GM13976 (cell line): ENCODE measurements around the gene DNA2.

Experiments used
- DNase-seq: peaks from one replicate; pipeline ENCODE4 v3.0.0; 2012; ENCODE audit warnings: low spot score
- in situ Hi-C: fragments of 300-500 bp; cut with MboI; formaldehyde crosslinking; loops from one replicate; pipeline ENCODE4 v1.12.0; 2022; ENCODE audit warnings: low sequenced_read_pairs, mixed read lengths, inconsistent platforms; ENCODE audit not compliant: unreplicated experiment
- TF ChIP-seq, protein P1 (sequence below): IDR thresholded peaks from 2 replicates; pipeline ENCODE4 v1.5.1; 2012; ENCODE audit warnings: borderline replicate concordance, mild to moderate bottlenecking; ENCODE audit not compliant: insufficient read depth; ENCODE audit errors: extremely low read depth, missing control alignments, control extremely low read depth

The DNA2 gene

DNA sequence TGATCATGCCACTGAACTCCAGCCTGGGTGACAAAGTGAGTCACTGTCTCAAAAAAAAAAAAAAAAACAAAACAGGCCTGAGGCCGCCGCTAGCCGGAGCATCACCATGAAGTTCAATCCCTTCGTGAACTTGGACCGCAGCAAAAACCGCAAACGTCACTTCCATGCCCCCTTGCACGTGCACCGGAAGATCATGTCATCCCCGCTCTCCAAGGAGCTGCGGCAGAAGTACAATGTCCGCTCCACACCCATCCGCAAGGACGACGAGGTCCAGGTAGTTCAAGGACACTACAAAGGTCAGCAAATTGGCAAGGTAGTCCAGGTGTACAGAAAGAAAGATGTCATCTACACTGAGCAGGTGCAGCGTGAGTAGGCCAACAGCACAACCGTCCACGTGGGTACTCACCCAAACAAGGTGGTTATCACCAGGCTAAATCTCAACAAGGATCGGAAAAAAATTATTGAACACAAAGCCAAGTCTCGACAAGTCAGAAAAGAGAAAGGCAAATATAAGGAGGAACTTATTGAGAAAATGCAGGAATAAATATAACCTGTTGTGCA, 47.2 kb downstream of the DNA2 start:
- in situ Hi-C loops = no loop called here
- DNase-seq = no peak
- TF ChIP-seq, protein P1, sequence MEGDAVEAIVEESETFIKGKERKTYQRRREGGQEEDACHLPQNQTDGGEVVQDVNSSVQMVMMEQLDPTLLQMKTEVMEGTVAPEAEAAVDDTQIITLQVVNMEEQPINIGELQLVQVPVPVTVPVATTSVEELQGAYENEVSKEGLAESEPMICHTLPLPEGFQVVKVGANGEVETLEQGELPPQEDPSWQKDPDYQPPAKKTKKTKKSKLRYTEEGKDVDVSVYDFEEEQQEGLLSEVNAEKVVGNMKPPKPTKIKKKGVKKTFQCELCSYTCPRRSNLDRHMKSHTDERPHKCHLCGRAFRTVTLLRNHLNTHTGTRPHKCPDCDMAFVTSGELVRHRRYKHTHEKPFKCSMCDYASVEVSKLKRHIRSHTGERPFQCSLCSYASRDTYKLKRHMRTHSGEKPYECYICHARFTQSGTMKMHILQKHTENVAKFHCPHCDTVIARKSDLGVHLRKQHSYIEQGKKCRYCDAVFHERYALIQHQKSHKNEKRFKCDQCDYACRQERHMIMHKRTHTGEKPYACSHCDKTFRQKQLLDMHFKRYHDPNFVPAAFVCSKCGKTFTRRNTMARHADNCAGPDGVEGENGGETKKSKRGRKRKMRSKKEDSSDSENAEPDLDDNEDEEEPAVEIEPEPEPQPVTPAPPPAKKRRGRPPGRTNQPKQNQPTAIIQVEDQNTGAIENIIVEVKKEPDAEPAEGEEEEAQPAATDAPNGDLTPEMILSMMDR = no peak

DNA sequence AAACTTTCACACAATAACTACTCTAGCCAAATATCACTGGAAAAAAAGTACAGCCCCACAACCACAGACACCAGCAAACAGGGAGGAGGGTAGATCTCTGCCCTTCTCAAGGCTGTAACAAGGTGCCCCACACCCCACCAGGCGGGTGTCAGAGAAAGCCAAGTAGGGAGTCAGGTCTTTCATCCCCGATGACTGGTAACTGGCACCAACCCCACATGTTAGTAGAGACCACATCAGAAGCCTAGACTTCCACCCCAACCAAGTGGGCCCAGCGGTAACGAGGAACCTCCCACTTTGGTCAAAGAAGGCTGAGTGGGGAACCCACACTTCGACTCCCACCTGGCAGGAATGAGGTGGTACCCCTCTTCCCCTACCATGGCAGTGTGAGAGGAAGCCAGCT, 48.3 kb downstream of the DNA2 start:
- in situ Hi-C loops = no loop called here
- TF ChIP-seq, protein P1 = no peak
- DNase-seq = no peak

DNA sequence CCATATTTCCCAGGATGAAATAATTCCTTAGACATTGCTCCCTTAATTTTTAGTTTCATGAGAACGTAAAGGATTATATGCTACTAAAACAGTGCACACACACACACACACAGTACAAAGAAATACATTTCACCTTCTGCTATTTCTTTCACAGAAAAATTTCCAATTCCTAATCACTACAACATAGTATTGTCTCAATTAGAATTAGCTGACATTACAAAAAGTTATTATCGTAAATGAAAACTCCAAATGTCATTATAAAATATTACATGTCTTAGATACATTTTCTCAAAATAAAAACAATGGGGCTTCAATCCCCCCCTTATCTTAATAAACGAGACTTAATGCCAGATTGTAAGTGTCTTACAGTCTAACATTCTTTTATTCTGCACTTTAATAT, 52.4 kb downstream of the DNA2 start:
- no peak for DNase-seq
- in situ Hi-C loops = no loop called here
- TF ChIP-seq, protein P1 = no peak

DNA sequence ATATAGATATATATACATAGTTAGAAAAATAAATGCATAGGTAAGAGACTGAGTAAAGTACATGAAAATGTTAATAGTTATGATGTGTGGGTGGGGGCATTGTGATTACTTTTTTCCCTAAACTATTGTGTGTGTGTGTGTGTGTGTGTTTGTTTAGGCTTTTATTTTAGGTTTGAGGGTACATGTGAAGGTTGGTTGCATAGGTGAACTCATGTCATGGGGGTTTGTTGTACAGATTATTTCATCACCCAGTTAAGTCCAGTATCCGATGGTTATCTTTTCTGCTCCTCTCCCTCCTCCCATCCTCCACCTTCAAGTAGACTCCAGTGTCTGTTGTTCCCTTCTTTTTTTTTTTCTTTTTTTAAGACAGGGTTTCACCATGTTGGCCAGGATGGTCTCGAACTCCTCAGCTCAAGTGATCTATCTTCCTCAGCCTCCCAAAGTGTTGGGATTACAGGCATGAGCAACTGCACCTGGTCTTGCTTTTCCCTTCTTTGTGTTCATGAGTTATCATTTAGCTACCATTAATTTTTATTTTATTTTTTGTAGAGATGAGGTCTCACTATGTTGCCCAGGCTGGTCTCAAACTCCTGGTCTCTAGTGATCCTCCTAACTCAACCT, 62.8 kb downstream of the DNA2 start:
- TF ChIP-seq, protein P1 = no peak
- DNase-seq = no peak
- in situ Hi-C loops = no loop called here

DNA sequence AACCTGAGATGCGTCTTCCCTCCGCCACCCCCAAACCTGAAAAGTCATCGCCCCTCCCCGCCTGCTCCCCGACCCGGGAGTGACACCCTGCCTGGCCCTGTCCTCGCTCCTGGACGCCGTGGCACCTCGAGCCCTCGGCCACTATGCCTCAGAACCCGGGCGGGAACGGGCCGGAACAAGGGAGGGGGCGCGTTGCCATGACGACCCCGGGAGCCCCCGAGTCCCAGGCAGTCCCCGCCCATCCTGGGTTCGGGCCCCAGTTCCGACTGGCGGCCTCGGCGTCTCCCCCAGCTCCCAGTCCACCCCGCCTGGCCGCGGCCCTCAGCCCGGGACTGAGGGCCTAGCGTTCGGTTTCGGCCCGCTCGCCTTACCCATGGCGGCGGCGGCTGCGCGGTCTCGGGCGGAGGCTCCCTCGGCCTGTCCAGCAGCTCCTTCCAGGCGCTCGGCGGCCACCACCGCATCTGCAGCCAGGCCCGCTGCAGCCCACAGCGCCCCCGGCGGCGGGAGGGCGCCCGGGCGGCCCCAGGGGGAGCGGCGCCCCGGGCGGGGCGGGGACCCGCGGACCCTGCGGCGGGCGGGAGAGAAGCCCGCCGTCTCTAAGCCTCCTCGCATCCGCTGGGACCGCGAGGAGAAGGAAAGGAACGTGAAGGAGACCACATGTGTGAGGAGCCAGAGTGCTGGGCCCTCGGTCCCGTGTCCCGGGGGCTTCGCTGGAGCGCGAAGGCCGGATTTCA, 64.8 kb downstream of the DNA2 start, which contains the start of gene RUFY2:
RUFY2 (minus strand) TSS at position 463 of the 734 bp plus-strand sequence; CDS start at position 375, 88 bp downstream.
- DNase-seq = peak; percentile 95
- in situ Hi-C loops = no loop called here
- TF ChIP-seq, protein P1 = peak; percentile 95

DNA sequence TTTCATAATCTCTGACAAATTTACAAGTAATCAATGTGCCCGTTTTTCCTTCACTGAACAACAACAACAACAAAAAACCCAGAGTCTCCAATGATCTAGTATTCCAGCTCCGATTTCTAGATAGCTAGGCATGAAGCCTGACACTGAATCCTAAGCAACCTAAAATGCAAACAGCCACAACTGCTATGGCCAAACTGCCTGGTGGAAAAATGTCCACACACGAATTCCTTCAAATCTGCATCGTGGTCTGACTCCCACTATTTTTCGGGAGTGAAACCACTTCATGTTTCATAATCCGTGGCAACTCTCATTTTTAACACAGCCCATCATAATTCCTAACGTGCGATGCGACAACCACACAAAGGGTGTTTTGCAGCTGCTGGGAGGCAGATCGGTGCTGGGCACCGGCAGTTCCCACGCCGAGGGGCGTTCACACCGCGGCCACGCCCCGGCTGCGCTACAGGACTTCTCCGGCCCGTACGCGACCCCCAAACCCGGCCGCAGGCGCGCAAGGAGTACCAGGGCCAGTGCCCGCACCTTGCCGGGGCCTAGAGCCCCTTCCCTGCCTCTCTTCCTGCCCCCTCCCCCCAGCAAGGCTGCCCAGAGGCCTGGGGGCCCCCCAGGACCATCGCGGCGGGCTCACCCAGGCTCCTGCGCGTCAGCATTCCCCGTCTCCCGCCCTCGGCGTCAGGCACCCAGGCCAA, 65.5 kb downstream of the DNA2 start:
- in situ Hi-C loops = no loop called here
- TF ChIP-seq, protein P1 = no peak

More for the DNA sequence above, 65.5 kb downstream of the DNA2 start:
- DNase-seq = peak; percentile 78
